ENCODE results near the gene CSK. TPM values are rescaled to one million over a fixed set of nuclear protein-coding genes. Genes with fewer than 3 reads are reported as not detected.

The CSK gene
- total RNA-seq, 2 experiments from 2014 or later, result 112 to 355 TPM

GRCh38 chr15:74791667-74792066, 9.8 kb downstream of the CSK start:
- intact Hi-C loops (cut with micrococcal nuclease; ENCODE audit: unreplicated experiment), result no loop called here
- Histone ChIP-seq H3K9me3 (ENCODE audit: low read length) (no peaks in the 10 kb centered on the region), H3K79me2 (ENCODE audit: insufficient read depth, low read depth, low read length) (peaks cover 92% of the 10 kb centered on the region), H3K27ac (ENCODE audit: low read depth, low read length, poor library complexity, severe bottlenecking) (peak overlapping the region; percentile 99), H2AFZ (ENCODE audit: low read length) (no peak overlapping the region), H3K36me3 (ENCODE audit: insufficient read depth, low read length) (peaks cover 84% of the 10 kb centered on the region), H3K4me3 (ENCODE audit: low read depth, low read length, poor library complexity, severe bottlenecking) (peak overlapping the region; percentile 97), H3K4me1 (ENCODE audit: insufficient read depth, low read length, poor library complexity, severe bottlenecking) (peaks cover 97% of the 10 kb centered on the region), H4K20me1 (ENCODE audit: insufficient read depth, low read length) (peaks cover 34% of the 10 kb centered on the region; the same call in 1 of the 2 replicates), H3K4me2 (ENCODE audit: low read length) (peak overlapping the region; percentile 92), H3K9me2 (ENCODE audit: insufficient read depth, low read length) (no peaks in the 10 kb centered on the region)
- ChIA-PET POLR2A (interaction anchor here (3.2 to 11.8 kb wide), 2 partner anchors 8 to 15 kb away, joined by 22 to 221 read pairs; partner anchors contain the start of gene CSK), CTCF (ENCODE audit: unreplicated experiment) (interaction anchor here (3.1 to 3.5 kb wide), 3 partner anchors 12 to 20 kb away, joined by 13 to 17 read pairs (median 14); no protein-coding TSS in a partner anchor)
- BruUV-seq (replicated peaks), result no TSS peak
- TF ChIP-seq EZH2phosphoT487 (IDR thresholded peaks at IDR 0.05; ENCODE audit: borderline replicate concordance, low read depth, low read length) (no peak), CTCF (conservative IDR thresholded peaks at IDR 0.05; ENCODE audit: low read length) (no peak)
- no peak for DNase-seq (ENCODE audit: low spot score)

GRCh38 chr15:74792227-74793016, 10.5 kb downstream of the CSK start:
- peak overlapping the region; percentile 97 for H3K4me3 ChIP-seq (ENCODE audit: low read depth, low read length, poor library complexity, severe bottlenecking)
- H3K4me1 ChIP-seq (ENCODE audit: insufficient read depth, low read length, poor library complexity, severe bottlenecking), result peaks cover 97% of the 10 kb centered on the region
- intact Hi-C loops (cut with micrococcal nuclease; ENCODE audit: unreplicated experiment), result loop anchor here (1.0 kb wide), 1 partner anchor 21 kb away; no protein-coding TSS in a partner anchor
- H2AFZ ChIP-seq (ENCODE audit: low read length), result no peak overlapping the region
- CTCF ChIA-PET (ENCODE audit: unreplicated experiment), result interaction anchor here (0.6 to 3.5 kb wide), 8 partner anchors 8 to 161 kb away, joined by 3 to 17 read pairs (median 11); no protein-coding TSS in a partner anchor
- BruUV-seq (replicated peaks), result no TSS peak
- H3K27ac ChIP-seq (ENCODE audit: low read depth, low read length, poor library complexity, severe bottlenecking), result peak overlapping the region; percentile 99
- peak overlapping the region; percentile 92 for H3K4me2 ChIP-seq (ENCODE audit: low read length)
- no peak for DNase-seq (ENCODE audit: low spot score)
- POLR2A ChIA-PET, result interaction anchor here (1.2 to 11.8 kb wide), 3 partner anchors 9 to 166 kb away, joined by 3 to 221 read pairs (median 22); partner anchors contain the start of gene CSK
- H3K36me3 ChIP-seq (ENCODE audit: insufficient read depth, low read length), result peaks cover 85% of the 10 kb centered on the region
- no peak for TF ChIP-seq CTCF (conservative IDR thresholded peaks at IDR 0.05; ENCODE audit: low read length)
- no peak for TF ChIP-seq EZH2phosphoT487 (IDR thresholded peaks at IDR 0.05; ENCODE audit: borderline replicate concordance, low read depth, low read length)
- H3K9me2 ChIP-seq (ENCODE audit: insufficient read depth, low read length), result no peaks in the 10 kb centered on the region
- H3K79me2 ChIP-seq (ENCODE audit: insufficient read depth, low read depth, low read length), result peaks cover 94% of the 10 kb centered on the region
- H4K20me1 ChIP-seq (ENCODE audit: insufficient read depth, low read length), result peaks cover 37% of the 10 kb centered on the region; the same call in 1 of the 2 replicates
- no peaks in the 10 kb centered on the region for H3K9me3 ChIP-seq (ENCODE audit: low read length)

All from OCI-LY7 (cell line).